ENCODE measurements around the gene PLIN3. TPM values are rescaled to one million over a fixed set of nuclear protein-coding genes. Genes with fewer than 3 reads are reported as not detected.
"Not testable (repeated sequence)": the region's sequence is repeated elsewhere in the genome, so short reads cannot be mapped to it uniquely, and the experiment has no call there.

PLIN3 gene
- total RNA-seq, 2 experiments from 2014 or later, result 26.9 to 27.5 TPM

GRCh38 chr19:4909897-4910593 lies 42.6 kb upstream of the PLIN3 start:
- ChIA-PET CTCF (interaction anchor here (1.7 to 4.9 kb wide), 2 partner anchors 100 kb away, joined by 8 to 44 read pairs; no protein-coding TSS in a partner anchor), POLR2A (interaction anchor here (1.1 kb wide), 1 partner anchor 37 kb away, joined by 4 read pairs; no protein-coding TSS in a partner anchor)
- Mint-ChIP-seq H3K4me1 (peaks cover 42% of the 10 kb centered on the region), H3K27me3 (no peaks in the 10 kb centered on the region), H3K9me3 (ENCODE audit: low read depth) (no peaks in the 10 kb centered on the region), H3K36me3 (ENCODE audit: low read depth) (peaks cover 44% of the 10 kb centered on the region), H3K27ac (peak overlapping the region; percentile 90), H3K4me3 (peak overlapping the region; percentile 83)
- ATAC-seq (peak; percentile 78), DNase-seq (peak; percentile 98)
- intact Hi-C loops (cut with DNase I, micrococcal nuclease), result loop anchor here (1.0 to 10.0 kb wide), 11 partner anchors 43 to 713 kb away; partner anchors contain the start of genes CHAF1A (in 1 of the 2), FEM1A (in 1 of the 2), HDGFL2 (in 1 of the 2) and KDM4B (in 1 of the 2)

- intact Hi-C loops (cut with DNase I, micrococcal nuclease), result loop anchor here in 1 of 2 experiments (1.0 kb wide), 1 partner anchor 118 kb away; the partner anchor contains the start of gene FEM1A
- peak within 1 kb of the TSS; percentile 90 for H3K27ac Mint-ChIP-seq
- ChIA-PET CTCF (interaction anchor here (1.7 kb wide), 1 partner anchor 99 kb away, joined by 8 read pairs; no protein-coding TSS in a partner anchor), POLR2A (no interaction called here)
- H3K4me3 Mint-ChIP-seq, result peak within 1 kb of the TSS; percentile 83
- ATAC-seq (peak; percentile 28), DNase-seq (peak; percentile 87)
- H3K36me3 Mint-ChIP-seq (ENCODE audit: low read depth), result peaks cover 37% of the 10 kb centered on the region
- no peaks in the 10 kb centered on the region for H3K27me3 Mint-ChIP-seq
- no peaks in the 10 kb centered on the region for H3K9me3 Mint-ChIP-seq (ENCODE audit: low read depth)
- H3K4me1 Mint-ChIP-seq, result peaks cover 34% of the 10 kb centered on the region
Observed at GRCh38 chr19:4909156-4909896, 41.9 kb upstream of the PLIN3 start, which contains the start of gene UHRF1. Gene UHRF1, plus strand, starts transcription at chr19:4909501. Its CDS starts 1,385 bp downstream, at chr19:4910886.

DNA sequence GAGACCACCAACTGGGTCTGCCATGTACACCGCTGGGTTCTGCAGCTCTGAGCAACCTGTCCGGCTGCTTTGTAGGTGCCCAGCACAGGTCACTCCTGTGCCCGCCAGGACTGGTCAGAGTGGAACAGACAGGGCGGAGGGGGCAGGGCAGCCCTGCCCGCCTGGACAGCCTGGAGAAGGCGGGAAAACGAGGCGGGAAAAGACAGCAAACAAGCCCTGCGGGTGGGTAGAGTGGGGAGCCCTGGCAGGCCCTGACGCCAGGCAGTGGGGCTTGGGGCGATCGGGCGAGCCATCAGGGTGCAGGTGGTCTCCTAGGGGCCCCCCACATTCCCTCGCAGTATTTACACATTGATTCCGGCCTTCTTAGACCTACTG lies 41.3 kb upstream of the PLIN3 start:
- intact Hi-C loops (cut with DNase I, micrococcal nuclease), result loop anchor here in 1 of 2 experiments (1.0 kb wide), 1 partner anchor 117 kb away; the partner anchor contains the start of gene FEM1A
- no peaks in the 10 kb centered on the region for H3K9me3 Mint-ChIP-seq (ENCODE audit: low read depth)
- ChIA-PET POLR2A (no interaction called here), CTCF (interaction anchor here (0.6 to 1.7 kb wide), 2 partner anchors 34 to 99 kb away, joined by 3 to 8 read pairs; no protein-coding TSS in a partner anchor)
- H3K27ac Mint-ChIP-seq, result peak overlapping the region; percentile 33
- H3K27me3 Mint-ChIP-seq, result no peaks in the 10 kb centered on the region
- no peak for DNase-seq
- H3K4me1 Mint-ChIP-seq, result peaks cover 29% of the 10 kb centered on the region
- H3K4me3 Mint-ChIP-seq, result peak overlapping the region; percentile 83
- peaks cover 32% of the 10 kb centered on the region for H3K36me3 Mint-ChIP-seq (ENCODE audit: low read depth)
- ATAC-seq, result no peak

DNA sequence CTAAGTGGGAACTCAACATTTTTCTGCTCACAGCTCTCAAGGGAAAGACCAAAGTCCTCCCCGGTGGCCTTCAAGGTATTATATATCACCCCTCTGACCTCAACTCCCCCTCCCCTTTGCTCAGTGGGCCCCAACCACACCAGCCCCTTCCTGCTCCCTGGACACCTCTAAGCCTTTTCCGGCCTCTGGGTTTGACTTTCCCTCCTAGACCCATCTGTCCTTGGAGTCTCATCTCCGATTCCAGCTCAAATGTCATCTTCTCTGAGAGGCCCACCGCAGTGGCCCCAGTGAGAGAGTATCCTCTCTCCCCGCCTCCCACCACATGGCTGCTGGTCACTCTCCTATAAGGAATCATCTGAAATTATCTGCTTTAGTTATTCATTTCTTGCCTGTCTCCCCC lies 40.9 kb upstream of the PLIN3 start:
- peaks cover 28% of the 10 kb centered on the region for H3K36me3 Mint-ChIP-seq (ENCODE audit: low read depth)
- H3K4me3 Mint-ChIP-seq, result peak overlapping the region; percentile 83
- intact Hi-C loops (cut with DNase I, micrococcal nuclease), result no loop called here
- ChIA-PET CTCF (interaction anchor here (0.6 to 1.7 kb wide), 2 partner anchors 33 to 98 kb away, joined by 3 to 8 read pairs; no protein-coding TSS in a partner anchor), POLR2A (no interaction called here)
- H3K9me3 Mint-ChIP-seq (ENCODE audit: low read depth), result no peaks in the 10 kb centered on the region
- ATAC-seq (no peak), DNase-seq (no peak)
- peaks cover 25% of the 10 kb centered on the region for H3K4me1 Mint-ChIP-seq
- peak overlapping the region; percentile 33 for H3K27ac Mint-ChIP-seq
- H3K27me3 Mint-ChIP-seq, result no peaks in the 10 kb centered on the region

- Mint-ChIP-seq H3K4me3 (no peak overlapping the region), H3K9me3 (ENCODE audit: low read depth) (no peaks in the 10 kb centered on the region), H3K27me3 (no peaks in the 10 kb centered on the region), H3K4me1 (peaks cover 11% of the 10 kb centered on the region), H3K27ac (no peak overlapping the region), H3K36me3 (ENCODE audit: low read depth) (peaks cover 15% of the 10 kb centered on the region)
- ChIA-PET POLR2A (no interaction called here), CTCF (interaction anchor here (0.7 to 1.5 kb wide), 2 partner anchors 8 to 36 kb away, joined by 3 read pairs; no protein-coding TSS in a partner anchor)
- ATAC-seq (no peak), DNase-seq (no peak)
- intact Hi-C loops (cut with DNase I, micrococcal nuclease), result no loop called here
Observed at GRCh38 chr19:4906963-4907362, 39.5 kb upstream of the PLIN3 start.

DNA sequence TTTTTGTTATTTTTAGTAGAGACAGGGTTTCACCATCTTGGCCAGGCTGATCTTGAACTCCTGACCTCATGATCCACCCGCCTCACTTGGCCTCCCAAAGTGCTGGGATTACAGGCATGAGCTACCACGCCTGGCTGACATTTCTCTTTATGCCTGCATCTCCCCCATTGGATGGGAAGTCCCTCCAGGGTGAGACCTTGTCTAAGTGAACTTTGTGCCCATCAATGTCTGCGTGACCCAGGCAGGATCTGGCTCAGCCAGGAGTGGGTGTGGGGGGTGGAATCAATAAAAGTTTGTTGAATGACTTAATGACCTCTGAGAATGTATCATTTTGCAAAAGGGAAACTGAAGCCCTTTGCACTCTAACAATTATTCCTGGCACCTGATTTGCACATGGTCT lies 37.0 kb upstream of the PLIN3 start:
- intact Hi-C loops (cut with DNase I, micrococcal nuclease), result no loop called here
- H3K4me1 Mint-ChIP-seq, result peaks cover 5% of the 10 kb centered on the region
- DNase-seq (no peak), ATAC-seq (no peak)
- no peaks in the 10 kb centered on the region for H3K27me3 Mint-ChIP-seq
- POLR2A ChIA-PET, result no interaction called here
- H3K9me3 Mint-ChIP-seq (ENCODE audit: low read depth), result no peaks in the 10 kb centered on the region
- H3K27ac Mint-ChIP-seq, result no peak overlapping the region
- no peak overlapping the region for H3K4me3 Mint-ChIP-seq
- H3K36me3 Mint-ChIP-seq (ENCODE audit: low read depth), result no peaks in the 10 kb centered on the region
- CTCF ChIA-PET, result interaction anchor here (1.0 to 1.9 kb wide), 2 partner anchors 33 to 95 kb away, joined by 3 to 5 read pairs; no protein-coding TSS in a partner anchor

DNA sequence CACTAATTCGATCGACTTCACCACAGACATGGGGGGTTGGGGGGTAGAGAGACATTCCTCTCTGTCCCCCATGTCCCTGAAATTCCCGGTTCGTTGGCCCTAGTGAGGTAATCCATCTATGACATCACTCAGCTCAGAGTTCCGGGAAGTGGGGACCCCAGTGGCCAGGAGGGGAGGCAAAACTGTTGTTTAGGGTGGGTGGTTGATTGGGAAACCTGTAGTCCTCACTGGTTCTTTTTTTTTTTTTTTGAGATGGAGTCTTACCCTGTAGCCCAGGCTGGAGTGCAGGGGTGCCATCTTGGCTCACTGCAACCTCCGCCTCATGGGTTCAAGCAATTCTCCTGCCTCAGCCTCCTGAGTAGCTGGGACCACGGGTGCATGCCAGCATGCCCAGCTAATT lies 35.3 kb upstream of the PLIN3 start, which contains the start of gene ARRDC5:
ARRDC5 (minus strand) TSS at position 101 of the 400 bp plus-strand sequence; CDS start at position 30, 71 bp downstream.
- no peak for DNase-seq
- peaks cover 2% of the 10 kb centered on the region for H3K36me3 Mint-ChIP-seq (ENCODE audit: low read depth)
- ChIA-PET POLR2A (no interaction called here), CTCF (interaction anchor here (0.8 to 1.7 kb wide), 3 partner anchors 10 to 51 kb away, joined by 3 to 4 read pairs (median 3); no protein-coding TSS in a partner anchor)
- H3K27me3 Mint-ChIP-seq, result no peaks in the 10 kb centered on the region
- no peaks in the 10 kb centered on the region for H3K4me1 Mint-ChIP-seq
- no peak within 1 kb of the TSS for H3K27ac Mint-ChIP-seq
- no peak for ATAC-seq
- no peaks in the 10 kb centered on the region for H3K9me3 Mint-ChIP-seq (ENCODE audit: low read depth)
- H3K4me3 Mint-ChIP-seq, result no peak within 1 kb of the TSS
- intact Hi-C loops (cut with DNase I, micrococcal nuclease), result no loop called here

GRCh38 chr19:4900879-4901278 lies 33.4 kb upstream of the PLIN3 start:
- CTCF ChIA-PET, result interaction anchor here (0.6 kb wide), 1 partner anchor 11 kb away, joined by 3 read pairs; no protein-coding TSS in a partner anchor

DNA sequence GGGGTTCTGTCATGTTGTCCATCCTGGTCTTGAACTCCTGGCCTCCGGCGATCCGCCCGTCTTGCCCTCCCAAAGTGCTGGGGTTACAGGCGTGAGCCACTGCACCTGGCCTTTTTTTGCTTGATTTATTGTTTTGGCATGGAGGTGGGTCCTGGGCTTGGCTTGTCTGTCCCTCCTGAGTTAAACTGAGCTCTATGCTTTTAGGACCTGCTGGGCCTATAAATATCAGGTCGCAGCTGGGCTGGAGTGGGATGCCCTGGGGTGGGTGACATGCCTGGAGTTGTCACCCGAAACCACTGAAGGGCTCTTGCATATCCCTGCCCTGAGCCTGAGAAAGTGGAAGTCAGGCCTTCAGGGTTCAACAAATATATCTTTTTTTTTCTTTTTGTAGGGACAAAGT lies 29.7 kb upstream of the PLIN3 start:
- Mint-ChIP-seq H3K27ac (no peak overlapping the region), H3K4me3 (no peak overlapping the region), H3K9me3 (ENCODE audit: low read depth) (no peaks in the 10 kb centered on the region), H3K4me1 (no peaks in the 10 kb centered on the region), H3K27me3 (no peaks in the 10 kb centered on the region), H3K36me3 (ENCODE audit: low read depth) (peaks cover 2% of the 10 kb centered on the region)
- no peak for DNase-seq
- intact Hi-C loops (cut with DNase I, micrococcal nuclease), result no loop called here
- ChIA-PET POLR2A (no interaction called here), CTCF (no interaction called here)
- ATAC-seq, result no peak

More at GRCh38 chr19:4900879-4901278, 33.4 kb upstream of the PLIN3 start:
- ATAC-seq; DNase-seq; POLR2A ChIA-PET; intact Hi-C loops (cut with DNase I, micrococcal nuclease); H3K4me3 Mint-ChIP-seq; H3K36me3 Mint-ChIP-seq (ENCODE audit: low read depth); H3K4me1 Mint-ChIP-seq; H3K27ac Mint-ChIP-seq; H3K27me3 Mint-ChIP-seq; H3K9me3 Mint-ChIP-seq (ENCODE audit: low read depth): not testable (repeated sequence)

DNA sequence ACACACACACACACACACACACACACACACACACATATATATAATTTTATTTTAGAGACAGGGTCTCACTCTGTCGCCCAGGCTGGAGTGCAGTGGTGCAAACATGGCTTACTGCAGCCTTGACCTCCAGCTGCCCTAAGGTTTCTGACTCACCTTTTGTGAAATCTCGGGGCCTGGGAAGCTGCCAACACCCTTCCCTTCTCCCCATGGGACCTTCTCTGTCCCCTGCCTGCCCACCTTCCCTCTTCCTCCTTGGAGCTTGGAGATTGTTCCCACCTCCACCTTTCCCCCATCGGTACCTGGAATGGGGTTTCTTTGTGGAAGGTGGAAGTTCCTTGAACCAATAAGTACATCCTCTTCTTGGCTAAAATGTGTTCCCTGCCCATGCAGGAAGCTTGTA lies 28.9 kb upstream of the PLIN3 start:
- no peak overlapping the region for H3K27ac Mint-ChIP-seq
- H3K4me1 Mint-ChIP-seq, result no peaks in the 10 kb centered on the region
- H3K9me3 Mint-ChIP-seq (ENCODE audit: low read depth), result no peaks in the 10 kb centered on the region
- H3K27me3 Mint-ChIP-seq, result no peaks in the 10 kb centered on the region
- ChIA-PET POLR2A (interaction anchor here (0.6 kb wide), 1 partner anchor 467 kb away, joined by 3 read pairs; no protein-coding TSS in a partner anchor), CTCF (interaction anchor here (0.7 kb wide), 1 partner anchor 57 kb away, joined by 5 read pairs; no protein-coding TSS in a partner anchor)
- H3K4me3 Mint-ChIP-seq, result no peak overlapping the region
- DNase-seq (no peak), ATAC-seq (no peak)
- H3K36me3 Mint-ChIP-seq (ENCODE audit: low read depth), result peaks cover 2% of the 10 kb centered on the region
- intact Hi-C loops (cut with DNase I, micrococcal nuclease), result no loop called here

DNA sequence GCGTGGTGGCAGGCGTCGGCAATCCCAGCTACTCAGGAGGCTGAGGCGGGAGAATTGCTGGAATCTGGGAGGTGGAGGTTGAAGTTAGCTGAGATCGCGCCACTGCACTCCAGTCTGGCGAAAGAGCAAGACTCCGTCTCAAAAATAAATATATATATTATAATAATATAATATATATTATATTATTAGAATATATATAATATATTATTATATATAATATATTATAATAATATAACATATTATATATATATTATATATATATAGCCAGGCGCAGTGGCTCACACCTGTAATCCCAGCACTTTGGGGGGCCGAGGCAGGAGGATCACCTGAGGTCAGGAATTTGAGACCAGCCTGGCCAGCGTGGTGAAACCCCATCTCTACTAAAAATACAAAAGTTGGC lies 25.5 kb upstream of the PLIN3 start:
- CTCF ChIA-PET, POLR2A ChIA-PET: not testable (repeated sequence)

More for the DNA sequence above, 25.5 kb upstream of the PLIN3 start:
- ATAC-seq; intact Hi-C loops (cut with DNase I, micrococcal nuclease); DNase-seq; H3K4me3 Mint-ChIP-seq; H3K27ac Mint-ChIP-seq; H3K27me3 Mint-ChIP-seq; H3K4me1 Mint-ChIP-seq; H3K9me3 Mint-ChIP-seq (ENCODE audit: low read depth); H3K36me3 Mint-ChIP-seq (ENCODE audit: low read depth): not testable (repeated sequence)
